ENCODE results near the gene ZG16B.

ZG16B gene

DNA sequence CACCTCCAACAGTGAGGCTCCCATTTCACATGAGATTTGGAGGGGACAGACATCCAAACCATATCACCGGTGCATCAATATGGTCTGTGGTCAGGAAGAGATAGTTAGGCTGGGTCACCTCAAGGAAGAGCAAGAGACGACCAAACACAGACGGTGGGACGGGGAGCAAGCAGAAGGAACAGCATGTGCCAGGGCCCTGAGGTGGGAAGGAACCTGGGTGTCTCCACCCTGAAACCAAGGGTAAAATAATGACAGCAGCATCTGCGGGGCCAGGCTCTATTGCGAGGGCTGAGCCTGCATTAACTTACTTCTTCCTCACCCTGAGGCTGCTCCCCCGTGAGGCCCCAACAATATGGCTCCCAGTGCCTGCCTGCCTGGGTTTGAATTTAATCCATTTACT is 21.9 kb upstream of the ZG16B start:
- no peak for DNase-seq

DNA sequence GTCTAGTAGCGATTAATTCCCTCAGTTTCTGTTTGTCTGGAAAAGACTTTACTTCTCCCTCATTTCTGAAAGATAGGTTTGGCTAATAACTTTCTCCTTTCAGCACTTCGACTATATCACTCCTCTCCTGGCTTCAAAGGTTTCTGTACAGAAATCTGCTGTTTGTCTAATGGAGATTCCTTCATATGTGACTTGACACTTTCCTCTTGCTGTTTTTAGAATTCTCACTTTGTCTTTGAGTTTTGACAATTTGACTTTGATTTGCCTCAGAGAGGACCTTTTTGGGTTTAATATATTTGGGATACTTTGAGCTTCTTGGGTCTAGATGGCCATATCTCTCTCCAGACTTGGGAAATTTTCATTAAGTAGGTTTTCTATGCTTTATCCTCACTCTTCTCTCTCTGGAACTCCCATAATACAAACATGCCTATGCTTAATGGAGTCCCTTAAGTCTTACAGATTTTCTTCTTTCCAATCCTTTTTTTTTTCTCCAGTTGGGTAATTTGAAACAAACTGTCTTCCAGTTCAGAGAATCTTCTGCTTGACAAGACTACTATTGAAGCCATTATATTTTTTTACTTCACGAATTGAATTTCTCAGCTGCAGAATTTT is 20.8 kb upstream of the ZG16B start:
- DNase-seq: no peak

DNA sequence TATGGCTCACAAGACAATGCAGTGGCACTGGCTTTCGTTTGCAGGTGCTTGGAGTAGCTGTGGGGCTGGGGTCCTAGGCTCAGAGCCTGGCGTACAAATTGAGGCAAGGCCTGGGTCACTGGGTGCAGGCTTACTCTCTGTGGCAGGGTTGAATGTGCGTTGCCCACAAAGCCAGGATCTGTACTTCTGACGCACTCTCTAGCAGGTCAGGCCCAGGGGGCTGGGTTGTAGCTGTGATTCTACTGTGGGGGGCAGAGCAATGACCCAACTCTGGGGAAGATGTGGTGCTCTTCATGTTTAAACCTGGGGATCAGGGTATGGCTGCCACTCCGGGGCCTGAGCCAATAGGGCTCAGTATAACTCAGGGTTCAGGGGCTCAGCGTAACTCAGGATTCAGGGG is 19.5 kb upstream of the ZG16B start:
- DNase-seq: no peak

DNA sequence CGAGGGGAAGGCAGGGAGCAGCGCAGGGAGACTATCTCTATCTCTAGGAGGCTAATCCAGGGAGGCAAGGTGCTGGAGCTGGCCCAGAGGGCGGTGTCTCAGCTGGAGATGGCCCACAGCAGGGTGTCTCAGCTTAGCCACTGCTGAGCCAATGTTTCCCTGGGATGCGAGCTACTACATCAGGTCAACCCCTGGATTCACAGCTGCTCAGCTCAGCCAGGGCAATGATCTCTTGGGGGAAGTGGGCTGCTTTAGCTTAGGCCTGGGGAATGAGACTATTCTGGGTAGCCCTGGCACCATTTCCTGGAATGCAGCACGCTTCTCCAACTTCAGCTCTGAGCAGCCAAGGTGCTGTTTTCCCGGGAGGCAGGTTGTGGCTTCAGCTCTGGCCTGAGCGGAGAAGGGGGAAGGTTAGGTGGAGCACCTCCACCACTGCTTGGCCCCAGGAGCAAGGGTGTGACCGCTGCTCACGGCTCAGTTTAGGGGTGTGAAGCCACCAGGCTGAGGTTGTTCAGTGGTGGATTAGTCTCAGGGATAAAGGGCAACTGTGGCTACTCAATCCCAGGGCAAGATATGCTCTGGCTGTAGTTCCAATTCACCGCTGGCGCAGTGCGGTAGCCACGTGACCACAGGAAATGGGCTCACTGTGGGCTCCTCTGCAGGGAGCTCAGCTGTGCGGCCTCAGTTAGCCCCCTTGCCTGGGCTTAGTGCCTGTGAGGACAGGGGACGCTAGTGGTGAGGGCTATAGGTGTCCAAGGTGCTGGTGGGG is 18.2 kb upstream of the ZG16B start:
- DNase-seq: no peak

DNA sequence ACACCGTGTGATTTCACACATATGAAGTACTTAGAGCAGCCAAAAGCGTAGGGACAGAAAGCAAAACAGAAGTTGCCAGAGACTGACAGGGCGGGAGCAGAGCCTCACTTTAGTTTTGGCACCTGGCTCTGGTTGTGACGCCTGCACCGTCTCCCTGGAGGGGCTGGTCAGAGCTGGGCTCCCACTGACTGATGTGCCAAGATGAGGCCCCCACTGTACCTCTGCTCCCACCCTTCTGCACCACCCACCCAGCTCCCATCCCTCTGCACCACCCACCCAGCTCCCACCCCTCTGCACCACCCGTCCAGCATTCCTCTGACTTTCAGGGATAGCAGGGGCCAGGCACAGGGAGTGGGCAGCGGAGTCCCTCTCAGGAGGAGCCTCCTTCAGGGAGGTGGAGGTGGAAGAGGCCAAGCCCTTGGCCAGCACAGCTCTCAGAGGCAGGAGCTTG is 16.3 kb upstream of the ZG16B start:
- DNase-seq: no peak

DNA sequence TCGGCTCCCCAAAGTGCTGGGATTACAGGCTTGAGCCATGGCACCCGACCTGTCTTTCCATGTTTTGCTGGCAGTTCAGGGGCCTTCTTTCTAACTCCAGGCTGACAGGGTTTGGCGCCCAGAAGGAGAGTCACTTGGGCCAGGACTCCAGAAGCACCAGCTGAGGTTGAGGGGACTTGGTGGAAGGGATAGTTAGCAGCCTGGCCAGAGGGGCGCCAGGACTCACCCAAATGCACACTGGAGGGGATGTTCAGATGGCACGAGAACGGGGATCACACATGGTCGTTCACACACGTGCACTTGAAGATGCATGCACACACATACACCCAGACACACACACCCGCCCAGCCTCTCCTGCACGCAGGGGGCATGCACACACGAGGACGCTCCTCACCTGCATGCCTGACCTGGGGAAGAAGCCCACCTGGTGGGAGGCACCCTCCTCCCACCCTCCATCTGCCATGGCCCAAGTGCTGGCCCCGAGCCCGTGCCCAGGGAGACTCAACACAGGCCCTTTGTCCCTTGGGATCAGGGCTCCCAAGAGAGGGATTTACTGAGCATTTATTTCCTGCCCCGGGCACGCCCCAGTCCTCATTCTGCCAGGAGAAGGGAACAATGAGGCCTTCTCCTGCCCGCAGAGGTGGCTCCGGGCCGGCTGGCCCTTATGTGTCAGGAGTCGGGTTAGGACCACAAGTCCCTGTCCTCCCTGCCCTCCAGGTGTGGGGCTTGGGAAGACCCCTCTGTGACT is 15.4 kb upstream of the ZG16B start:
- no peak for DNase-seq

DNA sequence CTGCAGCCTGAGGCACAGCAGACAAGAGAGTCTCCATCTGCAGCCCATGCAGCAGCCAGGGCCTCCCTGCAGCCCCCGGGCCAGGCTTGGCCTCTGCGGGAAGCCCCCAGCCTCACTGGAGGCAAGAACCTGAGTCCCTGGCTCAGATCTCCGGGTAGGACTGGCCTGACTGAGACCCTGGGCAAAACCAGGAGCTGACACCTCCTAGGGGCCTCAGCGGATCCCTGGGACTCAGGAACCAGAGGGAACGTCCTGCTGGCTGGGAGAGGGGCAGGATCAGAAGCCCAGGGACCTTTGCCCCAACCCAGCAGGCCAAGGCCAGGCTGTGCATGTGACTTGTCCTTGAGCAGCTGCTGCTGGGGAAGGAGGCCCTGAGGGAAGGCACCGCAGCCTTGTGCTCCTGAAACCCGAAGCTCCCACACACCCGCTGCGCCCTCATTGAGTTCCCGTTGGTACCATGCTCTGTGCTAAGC is 14.8 kb upstream of the ZG16B start:
- no peak for DNase-seq

DNA sequence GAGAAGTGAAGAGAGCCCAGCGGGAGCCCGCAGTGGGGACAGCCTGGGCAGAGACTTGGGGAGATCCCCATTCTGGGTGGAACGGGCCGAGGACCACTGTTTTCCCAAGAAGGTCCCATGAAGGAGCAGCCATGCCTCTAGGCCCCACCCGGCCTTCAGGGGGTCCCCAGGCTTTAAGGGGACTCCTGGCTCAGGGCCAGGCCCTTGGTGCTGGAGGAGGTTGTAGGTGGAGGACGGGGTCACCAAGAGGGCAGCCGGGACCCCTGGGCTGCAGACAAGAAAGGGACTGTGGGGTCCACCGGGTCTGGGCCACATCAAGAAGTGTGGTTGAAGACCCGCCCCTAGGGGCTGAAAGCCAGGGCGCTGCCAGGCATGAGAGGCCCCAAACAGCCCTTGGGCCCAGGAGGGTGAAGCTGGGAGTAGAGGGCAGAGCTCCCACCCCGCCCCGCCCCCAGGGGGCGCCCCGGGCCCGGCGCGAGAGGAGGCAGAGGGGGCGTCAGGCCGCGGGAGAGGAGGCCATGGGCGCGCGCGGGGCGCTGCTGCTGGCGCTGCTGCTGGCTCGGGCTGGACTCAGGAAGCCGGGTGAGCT is 13.3 kb upstream of the ZG16B start, which contains the start of gene PRSS21:
TSS of gene PRSS21 (plus strand) at position 487 of the 589 bp plus-strand sequence. CDS start at position 519, 32 bp downstream.
- no peak for DNase-seq

DNA sequence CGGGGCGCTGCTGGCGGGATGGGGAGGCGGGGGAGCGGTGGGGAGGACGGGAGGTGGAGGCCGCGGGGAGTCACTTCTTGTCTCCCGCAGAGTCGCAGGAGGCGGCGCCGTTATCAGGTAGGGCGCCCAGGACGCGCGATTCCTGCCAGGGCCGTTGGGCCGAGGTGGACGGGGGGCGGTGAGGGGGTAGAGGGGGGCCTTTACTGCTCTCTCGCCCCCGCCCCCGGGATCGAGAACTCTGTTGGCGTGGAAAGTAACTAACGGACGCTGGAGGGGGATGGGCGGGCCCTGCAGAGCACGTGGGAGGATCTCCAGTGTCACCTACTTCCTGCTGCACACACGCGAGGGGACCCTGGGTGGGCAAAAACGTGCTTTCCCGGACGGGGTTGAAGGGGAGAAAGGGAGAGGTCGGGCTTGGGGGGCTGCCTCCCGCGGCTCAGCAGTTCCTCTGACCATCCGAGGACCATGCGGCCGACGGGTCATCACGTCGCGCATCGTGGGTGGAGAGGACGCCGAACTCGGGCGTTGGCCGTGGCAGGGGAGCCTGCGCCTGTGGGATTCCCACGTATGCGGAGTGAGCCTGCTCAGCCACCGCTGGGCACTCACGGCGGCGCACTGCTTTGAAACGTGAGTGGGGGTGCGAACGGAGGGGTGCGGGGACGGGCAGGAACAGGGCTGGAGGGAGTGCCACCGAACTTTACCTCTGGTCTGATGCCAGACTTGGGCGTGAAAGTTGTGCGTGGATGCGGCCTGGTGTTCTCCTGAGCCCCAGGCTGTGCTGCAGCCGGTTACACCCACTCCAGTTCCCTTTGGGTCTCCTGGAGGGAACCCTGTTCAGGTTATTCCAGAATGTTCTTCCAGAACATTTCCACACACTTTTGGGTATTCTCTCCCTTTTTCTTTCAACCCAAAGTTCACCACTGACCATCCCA is 12.5 kb upstream of the ZG16B start:
- DNase-seq: no peak

DNA sequence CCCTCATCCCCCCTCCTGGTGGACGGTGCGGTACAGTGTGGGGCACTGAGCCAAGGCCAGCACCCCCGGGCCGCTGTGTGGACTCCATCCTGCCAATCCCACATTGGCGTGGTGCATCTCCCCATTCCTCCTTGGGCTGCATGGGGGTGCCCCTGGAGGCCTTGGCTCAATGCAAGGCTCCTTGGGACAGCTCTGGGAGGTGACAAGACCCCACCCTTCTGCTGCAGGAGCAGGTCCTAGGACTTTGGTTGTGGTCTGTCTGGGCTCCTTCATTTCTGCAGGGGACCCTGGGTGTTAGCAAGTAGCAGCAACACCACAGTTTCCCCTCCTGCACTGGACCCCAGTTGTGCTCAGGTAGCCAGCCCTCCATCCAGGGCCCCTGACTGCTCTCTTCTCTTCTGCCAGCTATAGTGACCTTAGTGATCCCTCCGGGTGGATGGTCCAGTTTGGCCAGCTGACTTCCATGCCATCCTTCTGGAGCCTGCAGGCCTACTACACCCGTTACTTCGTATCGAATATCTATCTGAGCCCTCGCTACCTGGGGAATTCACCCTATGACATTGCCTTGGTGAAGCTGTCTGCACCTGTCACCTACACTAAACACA is 11.7 kb upstream of the ZG16B start:
- DNase-seq: no peak

DNA sequence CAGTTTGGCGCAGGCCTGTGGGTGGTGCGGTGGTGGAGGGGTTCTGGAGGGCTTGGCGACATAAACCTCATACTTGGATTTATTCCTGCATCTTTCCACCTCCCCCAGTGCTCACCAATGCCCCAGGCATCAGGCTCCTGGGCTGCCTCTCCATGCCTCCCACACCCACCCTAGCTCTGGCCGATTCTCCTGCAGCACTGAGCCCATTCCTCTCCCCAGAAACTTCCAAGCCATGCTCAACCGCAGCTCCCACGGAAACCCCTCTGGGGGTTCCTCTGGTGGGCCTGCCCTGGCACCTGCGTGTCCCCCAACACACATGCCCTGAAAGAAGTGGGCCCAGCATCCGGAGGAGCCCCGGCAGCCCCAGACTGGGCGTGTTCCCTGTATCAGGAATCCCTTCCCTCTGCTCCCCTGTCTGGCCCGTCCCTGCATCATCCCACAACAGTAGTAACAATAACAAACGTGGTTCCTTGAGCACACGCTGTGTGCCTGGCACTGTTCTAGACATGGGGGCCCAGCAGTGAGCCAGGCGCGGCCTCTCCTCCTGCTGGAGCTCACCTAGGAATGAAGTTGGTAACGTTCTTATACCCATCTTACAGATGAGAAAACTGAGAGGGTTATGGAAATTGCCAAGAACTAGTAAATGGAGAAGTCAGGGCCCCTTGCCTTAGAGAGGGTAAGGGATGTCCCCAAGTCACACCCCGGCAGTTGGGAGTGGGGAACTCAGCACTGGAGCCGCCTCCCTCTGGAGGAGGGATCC is 10.7 kb upstream of the ZG16B start:
- no peak for DNase-seq

DNA sequence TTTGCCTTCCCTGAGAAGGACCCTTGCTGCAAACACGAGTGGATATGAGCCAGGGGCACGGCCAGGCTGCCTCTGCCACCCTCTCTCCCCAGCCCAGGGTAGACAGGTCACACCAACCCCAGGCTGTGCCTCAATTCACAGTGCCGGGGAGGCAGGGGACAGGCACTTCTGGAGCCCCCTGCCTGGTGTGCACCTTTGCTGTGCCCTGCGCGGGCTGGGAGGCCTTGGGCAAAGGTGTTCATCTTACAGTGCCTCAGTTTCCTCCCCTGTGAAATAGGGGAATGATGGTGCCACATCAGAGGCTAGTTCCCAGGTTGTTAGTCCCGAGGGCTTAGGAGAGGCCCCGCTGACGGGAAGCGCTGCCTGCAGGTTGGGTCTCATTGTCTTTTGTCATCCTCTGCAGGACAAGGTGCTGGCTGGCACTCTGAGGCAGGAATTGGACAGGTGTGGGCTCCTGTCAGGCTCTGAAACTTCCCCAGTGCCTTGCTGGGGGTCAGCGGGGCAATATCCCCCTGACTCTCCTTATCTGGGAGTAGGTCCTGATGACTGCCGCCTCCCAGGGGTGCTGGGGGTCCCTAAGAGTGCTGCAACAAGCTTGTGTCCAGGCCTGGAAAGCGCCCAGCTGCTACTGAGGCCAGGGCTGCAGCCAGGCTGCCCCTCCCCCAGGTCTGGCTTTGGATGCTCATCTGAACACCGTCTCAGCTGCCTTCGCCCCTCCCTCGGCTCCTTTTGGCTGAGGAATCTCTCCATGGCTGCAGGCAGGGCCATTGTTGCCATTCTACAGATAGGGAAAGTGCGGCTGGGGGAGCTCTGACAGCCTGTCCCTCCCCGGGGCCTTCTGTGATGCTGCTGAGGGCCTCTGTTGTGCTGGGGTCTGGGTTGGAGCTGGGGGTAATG is 9.9 kb upstream of the ZG16B start:
- no peak for DNase-seq

DNA sequence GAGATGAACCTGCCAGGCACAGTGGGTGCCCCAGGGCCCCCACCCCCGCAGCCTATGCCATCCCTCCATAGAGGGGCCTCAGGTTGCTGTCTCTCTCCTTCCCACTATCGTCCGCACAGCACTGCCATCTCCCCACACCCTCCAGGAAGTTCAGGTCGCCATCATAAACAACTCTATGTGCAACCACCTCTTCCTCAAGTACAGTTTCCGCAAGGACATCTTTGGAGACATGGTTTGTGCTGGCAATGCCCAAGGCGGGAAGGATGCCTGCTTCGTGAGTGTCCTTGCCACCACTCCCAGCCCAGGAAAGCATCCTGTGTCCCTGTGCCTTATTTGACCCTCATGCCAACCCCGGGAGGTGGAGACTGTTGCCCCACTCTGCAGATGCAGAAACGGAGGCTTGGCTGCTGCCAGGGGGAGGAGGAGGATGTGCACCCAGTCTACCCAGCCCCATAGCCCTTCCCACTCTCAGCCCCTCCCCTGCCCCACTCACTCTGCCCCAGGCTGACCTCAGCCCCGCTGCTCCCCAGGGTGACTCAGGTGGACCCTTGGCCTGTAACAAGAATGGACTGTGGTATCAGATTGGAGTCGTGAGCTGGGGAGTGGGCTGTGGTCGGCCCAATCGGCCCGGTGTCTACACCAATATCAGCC is 9.1 kb upstream of the ZG16B start:
- DNase-seq: no peak

DNA sequence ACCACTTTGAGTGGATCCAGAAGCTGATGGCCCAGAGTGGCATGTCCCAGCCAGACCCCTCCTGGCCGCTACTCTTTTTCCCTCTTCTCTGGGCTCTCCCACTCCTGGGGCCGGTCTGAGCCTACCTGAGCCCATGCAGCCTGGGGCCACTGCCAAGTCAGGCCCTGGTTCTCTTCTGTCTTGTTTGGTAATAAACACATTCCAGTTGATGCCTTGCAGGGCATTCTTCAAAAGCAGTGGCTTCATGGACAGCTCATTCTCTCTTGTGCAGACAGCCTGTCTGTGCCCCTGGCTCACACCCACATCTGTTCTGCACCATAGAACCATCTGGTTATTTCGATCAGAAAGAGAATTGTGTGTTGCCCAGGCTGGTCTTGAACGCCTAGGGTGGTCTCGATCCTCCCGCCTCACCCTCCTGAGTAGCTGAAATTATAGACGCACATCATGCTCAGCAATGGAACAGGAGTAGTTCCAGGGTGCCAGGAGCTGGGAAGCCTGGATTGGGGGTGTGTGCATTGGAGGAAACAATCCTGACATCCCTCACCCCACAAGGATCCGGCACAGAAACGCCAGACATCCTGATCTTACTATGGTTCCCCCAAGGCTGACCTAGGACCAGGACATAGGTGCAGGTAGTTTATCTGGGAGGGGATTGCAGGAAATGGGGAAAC is 8.5 kb upstream of the ZG16B start:
- no peak for DNase-seq

DNA sequence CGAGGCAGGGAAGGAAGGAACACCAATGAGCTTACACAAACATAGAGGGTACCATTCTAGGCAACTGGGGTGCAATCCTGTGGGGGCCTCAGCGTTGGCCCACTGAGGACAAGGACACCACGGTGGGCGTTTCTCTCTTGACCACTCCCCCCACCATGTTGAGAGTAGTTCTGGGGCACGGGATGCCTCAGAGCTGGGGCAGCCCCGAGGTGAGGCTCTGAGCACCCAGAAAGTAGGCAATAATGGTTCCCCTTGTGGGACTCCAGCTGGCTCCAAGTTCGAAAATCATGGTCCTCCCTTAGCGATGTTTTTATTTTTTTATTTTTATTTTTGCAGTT is 8.0 kb upstream of the ZG16B start:
- no peak for DNase-seq

DNA sequence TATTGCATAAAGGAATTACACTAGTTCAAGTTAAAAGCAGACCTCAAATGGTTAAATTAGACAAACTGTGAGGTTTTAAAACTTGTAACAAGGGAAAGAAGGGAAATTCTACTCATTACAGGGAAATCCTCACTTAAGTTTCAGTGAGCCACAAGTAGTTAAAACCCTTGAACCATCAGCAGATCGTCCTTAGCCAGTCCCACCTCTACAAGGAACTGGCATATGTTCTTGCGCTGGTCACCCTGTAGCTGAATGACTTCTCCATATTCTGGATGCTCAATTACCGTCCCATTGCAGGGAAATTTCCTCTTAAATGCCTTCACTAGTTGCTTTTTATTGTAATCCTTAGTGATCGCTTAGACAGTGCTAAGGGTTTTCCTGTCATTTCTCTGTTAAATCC is 7.6 kb upstream of the ZG16B start:
- DNase-seq: no peak

DNA sequence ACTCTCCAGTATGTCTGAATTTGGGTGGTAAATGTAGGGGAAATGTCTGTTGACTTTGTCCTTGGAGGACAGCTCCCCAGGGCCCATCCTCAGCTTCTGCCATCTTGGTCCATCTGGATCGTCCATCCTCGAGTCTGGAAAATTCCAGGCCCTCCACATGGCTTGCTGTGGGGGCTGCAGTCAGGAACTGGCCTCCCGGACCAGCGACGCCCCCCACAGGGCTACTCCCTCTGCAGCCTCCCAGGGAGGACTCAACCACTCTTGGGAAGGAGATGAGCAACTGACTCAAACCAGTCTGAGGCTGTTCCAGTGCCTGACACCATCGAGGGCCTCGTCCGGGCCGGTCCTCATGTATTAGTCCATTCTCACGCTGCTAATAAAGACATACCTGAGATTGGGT is 5.5 kb upstream of the ZG16B start:
- no peak for DNase-seq

DNA sequence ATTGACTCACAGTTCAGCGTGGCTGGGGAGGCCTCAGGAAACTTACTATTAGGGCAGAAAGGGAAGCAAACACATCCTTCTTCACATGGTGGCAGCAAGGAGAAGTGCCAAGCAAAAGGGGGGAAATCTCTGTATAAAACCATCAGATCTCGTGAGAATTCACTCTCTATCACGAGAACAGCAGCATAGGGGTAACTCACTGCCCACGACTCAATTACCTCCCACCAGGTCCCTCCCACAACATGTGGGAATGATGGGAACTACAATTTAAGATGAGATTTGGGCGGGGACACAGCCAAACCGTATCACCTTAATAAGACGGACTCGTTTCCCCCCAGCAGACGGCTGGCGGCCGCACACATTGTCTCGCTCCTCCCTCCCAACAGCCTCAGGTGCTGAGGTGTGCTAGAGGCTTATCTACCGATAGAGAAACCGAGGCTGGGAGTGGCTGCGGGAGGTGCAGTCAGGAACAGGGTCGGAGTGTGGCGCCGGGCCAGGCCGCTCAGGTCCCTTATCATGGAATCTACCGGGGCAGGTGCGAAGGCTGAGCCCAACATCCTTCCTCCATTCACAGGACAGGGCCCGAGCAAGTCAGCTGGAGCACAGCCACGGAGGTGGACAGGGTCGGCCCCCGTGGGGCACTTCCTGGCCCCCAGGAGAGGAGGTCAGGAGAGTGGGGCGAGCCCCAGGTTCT is 4.9 kb upstream of the ZG16B start:
- DNase-seq: no peak
